GM18873 (cell line): Measurements from ENCODE around the gene GPC5.
"Not testable (repeated sequence)": the region's sequence is repeated elsewhere in the genome, so short reads cannot be mapped to it uniquely, and the experiment has no call there.

ENCODE experiments used
- ATAC-seq: cut with Tn5 transposase; IDR thresholded peaks from one replicate; pipeline ENCODE4 v1.9.1; 2021; ENCODE audit warnings: mild to moderate bottlenecking, moderate library complexity, moderate number of reproducible peaks; ENCODE audit not compliant: unreplicated experiment, low FRiP score

The GPC5 gene

DNA sequence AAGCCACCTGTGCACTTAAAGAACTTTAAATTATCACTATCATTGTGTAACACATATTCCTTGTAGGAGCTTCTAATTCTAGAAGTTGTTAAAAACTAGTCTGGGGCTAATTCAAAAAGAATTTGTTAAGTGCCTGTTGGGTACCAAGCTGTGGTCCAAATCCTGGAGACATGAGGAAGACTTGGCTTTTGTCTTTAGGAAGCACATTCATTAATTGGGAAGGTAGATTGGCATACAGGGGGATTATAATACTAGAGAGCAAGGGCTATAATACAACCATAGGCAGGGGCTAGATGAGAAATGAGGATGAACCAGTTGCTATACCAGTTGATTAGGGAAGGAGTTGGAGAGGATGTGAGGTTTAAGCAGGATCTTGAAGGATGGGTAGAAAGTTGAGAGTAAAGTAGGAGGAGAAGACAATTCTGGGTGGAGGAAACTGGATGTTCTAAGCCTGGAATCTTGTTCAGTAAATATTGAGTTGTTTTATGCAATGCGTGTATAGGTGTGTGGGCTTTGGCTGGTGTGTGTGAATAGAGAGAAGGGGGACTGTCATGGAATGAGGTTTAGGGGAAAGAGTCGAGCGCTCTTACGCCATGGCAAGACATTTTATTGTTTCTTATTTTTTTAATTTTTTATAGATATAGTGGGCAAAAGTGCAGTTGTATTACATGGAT is 350.1 kb downstream of the GPC5 start:
- ATAC-seq = no peak

DNA sequence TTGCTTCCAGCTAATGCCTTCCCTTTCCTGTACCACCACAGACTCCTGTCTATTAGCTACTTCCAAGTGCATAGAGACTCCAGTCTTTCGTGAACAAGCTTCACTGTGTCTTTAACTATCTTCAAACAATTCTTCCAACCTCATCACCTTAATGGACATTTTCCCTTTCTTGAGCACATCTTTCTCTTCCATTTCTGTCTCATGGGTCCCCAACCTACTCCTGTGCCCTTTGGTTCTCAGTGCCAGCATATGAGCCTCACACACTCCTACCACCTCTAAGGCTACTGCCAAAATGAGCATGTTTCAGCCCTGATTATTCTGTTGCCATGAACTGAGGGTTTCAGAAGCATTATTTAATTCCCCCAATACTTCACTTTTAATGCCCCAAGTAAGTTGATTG is 360.3 kb downstream of the GPC5 start:
- ATAC-seq = no peak

DNA sequence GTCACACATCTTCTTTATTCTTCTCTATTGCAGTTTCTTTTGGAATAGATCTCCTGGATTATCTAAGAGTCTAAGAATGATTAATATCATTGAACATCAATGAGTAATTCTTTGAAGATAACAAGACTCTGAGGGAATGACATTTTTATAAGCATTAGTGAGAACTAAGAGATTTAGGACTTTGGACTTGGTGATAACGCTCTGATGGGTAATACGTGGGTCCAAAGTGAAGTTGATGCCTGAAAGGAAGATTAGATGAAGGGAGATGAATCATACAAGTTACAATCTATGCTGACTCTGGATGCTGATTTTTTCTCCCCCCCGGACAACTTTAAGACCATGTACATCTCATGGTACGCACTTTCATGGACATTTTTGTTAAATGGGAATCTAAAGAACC is 364.5 kb downstream of the GPC5 start:
- ATAC-seq = no peak

DNA sequence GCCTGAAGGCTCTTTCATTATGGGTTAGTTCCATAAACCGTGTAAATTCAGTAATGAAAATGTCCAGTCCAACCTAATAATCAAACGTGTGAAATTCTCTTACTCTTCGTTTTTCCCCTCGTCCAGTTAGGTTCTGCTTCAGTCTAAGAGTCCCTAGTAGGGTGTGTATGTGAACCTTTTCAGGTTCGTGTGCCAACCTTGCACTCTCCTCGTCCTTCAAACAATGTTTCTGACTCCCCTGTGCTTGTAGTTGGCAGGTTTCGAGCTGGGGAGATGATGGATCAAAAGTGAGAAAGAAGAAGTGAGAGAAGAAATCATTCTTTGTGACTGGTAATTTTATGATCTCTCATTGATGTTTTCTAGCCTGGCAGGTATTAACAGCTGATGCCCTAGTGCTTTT is 366.1 kb downstream of the GPC5 start:
- ATAC-seq = no peak

DNA sequence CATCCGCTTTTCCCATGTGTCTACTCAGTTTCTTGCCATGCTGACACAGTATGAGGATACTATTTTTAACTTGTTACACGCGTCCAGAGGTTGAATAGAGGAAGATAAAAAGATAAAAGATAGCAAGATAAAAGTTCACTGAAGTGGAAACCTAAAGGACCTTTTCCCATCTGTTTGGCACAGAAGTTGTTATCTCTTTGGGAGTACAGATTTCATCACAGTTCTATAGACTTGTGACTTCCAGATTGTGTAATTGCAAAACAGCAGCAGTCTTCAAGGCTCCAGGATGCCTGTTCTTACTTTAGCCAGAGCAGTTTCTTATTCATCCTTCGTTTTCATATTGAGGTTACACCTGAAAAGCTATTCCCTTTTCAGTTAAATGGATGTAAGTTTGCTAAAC is 369.2 kb downstream of the GPC5 start:
- ATAC-seq = no peak

DNA sequence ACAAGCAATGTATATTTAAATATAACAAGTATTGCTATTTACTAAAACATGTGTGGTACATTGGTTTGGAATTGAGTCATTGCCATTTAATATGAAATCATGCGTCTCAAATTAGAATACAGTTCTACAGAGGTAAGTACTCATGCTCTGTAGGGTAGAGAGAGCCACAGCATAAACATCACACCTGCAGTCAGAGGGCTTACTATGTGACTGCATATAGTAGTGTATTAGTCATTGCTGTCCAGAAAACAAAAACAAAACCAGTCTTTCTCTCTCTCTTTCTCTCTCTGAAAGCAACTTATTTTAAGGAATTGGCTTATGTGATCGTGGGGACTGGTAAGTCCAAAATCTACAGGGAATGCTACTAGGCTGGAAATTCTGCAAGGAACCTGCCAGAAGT is 370.3 kb downstream of the GPC5 start:
- ATAC-seq = no peak

DNA sequence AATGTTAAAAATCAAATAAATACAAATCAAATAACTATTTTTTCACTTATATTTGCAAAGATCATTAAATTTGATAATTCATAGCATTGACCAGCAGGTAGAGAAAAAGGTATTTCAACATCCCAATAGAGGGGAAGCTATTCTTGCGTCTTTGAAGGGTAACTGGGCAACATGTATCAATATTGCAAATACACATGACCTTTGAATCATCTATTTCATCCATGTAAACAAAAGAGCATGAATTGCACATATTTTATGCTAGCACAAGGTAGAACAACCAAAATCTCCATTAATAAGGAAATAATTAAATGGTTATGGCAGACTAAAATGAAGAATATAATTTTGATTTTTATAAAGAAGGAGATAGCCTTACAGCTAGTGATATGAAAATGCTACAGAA is 372.8 kb downstream of the GPC5 start:
- no peak for ATAC-seq

DNA sequence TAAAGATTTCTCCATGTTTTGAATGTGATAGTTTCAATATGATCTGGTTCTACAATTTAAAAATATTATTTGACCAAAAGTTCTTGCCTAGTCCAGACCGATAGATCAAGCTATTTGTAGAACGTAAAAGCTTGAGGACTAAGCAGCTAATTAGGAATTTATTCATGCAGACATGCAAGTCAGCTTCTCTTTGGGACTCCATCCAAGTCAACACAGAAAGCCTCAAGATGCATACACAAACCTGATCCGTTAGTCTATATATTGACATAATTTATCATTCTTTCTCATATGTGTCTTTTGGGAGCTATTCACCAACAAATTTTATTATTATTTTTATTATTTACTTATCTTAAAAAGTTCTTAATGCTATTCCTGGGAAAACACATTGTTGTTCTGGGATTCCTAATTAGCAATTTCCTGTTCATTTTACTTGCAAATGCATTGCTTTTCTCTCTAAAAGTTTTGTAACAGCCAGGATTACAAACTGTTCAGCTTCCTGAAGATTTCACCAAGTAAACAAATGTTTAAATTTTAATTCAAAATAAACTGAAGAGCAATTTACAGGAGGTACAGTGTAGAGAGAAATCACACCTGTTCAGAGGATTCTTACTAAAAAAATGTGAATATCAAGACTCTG is 375.3 kb downstream of the GPC5 start:
- no peak for ATAC-seq

DNA sequence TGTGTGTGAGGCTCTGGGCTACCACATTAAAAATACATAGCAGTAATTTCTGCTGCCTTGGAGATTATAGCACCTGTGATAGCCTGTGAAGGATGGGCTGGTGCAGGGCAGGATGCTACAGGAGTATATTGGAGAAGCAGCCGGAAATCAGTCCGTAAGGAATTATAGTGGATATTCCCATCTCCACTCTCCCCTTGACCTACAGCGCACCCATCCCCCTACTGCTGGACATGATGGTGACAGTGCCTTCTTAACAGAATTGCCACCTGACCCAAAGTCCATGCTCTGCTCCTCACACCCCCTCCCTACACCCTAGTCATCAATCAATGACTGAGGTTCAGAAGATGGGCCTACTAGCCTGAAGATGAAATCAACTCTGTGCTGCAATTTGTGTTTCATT is 376.0 kb downstream of the GPC5 start:
- ATAC-seq = no peak

DNA sequence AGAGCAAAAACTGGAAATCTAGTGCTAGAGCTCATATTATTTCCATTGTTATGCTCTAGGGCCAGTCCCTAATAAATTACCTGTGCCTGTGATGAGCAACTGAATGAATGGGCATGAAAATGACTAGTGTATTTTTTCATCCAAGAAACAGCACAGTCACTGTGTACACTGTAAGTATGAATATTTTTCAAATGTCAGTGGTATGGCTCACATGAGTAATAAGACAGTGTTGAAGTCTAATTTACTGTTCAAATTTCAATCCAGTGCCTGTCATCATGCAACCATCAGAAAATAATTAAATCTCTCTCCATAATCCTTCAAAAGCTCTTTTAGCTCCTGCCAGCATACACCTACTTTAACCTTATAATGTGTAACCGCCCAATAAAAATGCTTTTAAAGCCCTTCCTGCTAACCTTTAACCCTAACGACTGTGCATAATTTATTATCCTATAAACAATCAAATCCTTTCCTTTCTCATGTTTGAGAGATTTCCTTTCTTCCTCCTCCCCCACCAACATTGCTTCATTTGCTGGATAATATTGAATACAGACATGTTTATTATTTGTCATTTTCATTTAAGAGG is 378.3 kb downstream of the GPC5 start:
- ATAC-seq = no peak

DNA sequence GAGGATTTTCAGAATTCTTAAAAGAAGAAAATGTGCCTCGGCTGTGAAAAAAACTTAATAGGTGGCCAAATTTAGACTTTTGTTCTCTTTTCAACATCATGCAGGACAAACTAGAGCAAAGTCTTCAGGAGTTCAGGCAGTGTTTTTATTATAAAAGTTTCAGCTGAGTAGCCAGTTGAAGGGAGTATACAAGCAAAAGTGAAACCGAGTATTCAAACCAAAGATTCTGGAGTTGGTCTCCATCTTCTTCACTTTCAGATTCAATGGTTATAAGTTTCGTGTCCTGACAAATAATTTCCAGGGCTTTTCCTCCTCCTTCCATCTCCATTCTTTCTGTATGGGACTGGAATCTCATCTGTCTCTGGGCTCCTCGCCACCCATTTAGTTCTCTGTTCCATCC is 379.7 kb downstream of the GPC5 start:
- ATAC-seq = no peak

DNA sequence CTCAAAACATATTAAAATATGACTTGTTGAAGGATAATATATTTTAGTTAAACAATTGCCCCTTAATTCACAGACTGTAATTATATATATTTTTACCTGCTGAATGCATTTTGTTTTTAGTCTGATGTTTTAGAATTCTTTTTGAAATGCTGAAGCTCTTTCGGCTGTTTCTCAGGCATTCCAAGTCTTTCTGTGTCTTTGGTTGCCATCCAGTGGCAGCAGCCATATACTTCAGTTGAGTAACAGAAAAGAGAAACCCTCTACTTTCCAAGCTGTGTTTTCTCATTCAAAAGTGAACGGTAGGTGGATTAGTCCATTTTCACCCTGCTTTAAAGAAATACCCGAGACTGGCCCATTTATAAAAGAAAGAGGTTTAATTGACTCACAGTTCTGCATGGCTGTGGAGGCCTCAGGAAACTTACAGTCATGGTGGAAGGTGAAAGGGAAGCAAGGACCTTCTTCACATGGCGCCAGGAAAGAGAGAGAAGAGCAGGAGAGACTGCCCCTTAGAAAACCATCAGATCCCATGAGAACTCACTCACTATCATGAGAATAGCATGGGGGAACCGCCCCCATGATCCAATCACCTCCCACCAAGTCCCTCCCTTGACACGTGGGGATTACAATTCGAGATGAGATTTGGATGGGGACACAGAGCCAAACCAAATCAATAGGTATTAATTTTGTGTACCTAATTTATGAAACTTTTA is 383.7 kb downstream of the GPC5 start:
- not testable (repeated sequence) for ATAC-seq

DNA sequence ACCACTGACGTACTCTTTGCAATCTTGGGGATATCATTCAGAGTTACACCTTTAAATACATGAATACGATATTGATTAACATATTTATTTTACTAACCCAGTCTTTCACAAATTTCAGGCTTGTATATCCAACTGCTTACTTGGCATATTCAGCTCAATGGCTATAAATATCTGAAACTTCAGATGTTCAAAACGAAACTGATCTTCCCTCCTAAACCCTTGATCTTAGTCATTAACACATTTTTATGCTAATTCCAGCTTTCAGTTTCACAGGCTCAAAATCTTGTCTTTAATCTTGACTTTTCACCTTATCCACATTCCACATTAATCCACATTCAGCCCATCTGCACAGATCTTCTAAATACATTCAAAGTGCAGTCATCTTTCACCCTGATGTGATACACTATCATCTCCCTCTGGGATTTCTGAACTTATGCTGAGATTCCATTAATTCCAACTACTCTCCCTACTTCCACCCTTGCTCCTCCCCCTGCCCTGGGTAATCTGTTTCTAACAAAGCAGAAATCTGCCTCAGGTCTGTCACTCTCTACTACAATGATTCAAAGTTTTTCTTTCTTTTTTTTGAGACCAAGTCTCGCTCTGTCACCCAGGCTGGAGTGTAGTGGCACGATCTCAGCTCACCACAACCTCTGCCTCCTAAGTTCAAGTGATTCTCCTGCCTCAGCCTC is 387.2 kb downstream of the GPC5 start:
- no peak for ATAC-seq

DNA sequence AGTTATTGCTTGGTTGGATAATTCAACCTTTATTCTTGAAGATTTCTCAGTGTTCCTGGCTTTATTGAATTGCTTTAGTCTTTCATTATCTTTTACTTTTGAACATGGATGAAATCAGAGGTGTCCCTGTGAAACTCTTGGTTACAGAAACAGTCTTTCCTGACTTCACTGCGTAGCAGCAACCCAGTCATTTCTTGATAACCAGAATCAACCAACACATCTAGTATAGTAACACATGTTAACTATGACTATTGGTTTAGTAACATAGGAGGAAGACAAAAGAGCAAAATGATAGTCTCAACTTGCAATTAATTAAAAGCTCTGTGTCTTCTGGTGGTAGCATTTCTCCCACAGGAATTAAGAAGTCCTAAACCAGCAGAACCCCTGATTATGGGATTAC is 393.6 kb downstream of the GPC5 start:
- no peak for ATAC-seq

DNA sequence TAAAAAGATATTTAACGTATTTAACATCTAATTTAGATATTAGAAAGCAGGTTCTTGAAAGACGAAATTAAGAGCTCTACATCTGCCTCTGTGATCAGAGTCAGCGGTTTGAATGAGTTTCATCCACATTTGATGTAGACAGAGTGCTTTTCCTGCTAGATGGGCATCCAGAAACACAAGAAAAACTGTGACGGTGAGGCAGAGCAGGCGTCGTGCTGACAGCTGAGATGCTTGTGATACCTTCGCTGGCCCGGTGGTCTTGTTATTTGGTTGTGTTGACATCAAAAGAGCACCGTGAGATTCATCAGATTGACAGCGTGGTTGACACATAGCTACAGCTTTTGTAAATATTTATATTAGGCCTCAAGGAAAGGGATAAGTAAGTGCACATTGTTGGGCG is 399.1 kb downstream of the GPC5 start:
- no peak for ATAC-seq

DNA sequence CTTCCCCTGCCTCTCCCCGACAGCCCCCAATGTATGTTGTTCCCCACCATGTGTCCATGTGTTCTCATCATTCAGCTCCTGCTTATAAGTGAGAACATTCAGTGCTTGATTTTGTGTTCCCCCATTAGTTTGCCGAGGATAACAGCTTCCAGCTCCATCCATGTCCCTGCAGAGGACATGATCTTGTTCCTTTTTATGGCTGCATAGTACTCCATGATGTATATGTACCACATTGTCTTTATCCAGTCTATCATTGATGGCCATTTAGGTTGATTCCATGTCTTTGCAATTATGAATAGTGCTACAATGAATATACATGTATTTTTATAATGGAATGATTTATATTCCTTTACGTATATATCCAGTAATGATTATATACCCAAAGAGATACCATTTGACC is 399.9 kb downstream of the GPC5 start:
- not testable (repeated sequence) for ATAC-seq

DNA sequence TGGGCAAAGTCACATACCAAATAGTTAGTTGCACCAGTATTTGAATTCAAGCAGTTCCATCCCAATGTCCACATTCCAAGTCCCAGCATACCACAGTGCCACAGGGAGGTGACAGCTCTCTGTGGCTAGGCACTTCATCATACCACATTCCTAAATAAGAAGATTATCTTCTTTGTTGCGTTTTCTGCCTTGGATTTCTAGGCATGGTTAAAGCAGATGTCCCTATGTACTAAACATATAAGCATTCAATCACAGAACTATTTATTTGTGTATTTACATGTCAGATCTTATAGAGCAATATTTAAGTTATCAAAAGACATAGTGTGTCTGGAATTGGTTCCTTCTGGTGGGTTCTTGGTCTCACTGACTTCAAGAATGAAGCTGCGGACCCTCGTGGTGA is 403.4 kb downstream of the GPC5 start:
- ATAC-seq = not testable (repeated sequence)

DNA sequence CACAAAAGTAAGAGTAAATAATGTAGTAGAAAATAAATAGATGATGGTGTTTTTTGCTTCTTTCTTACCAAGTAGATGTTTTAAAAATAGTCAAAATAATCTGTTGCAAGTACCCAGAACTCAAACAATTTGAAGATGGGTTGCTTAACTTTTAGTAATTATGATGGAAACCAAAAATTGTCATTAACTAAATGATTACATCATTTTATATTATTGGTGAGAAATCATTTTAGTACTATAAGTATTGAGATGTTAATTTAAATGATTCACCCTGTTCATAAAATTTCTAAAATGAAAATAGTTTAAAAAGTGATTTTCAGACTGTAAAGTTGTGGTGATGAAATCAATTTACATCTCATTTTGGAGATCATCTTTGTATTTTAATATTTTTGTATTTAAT is 404.5 kb downstream of the GPC5 start:
- ATAC-seq = no peak

DNA sequence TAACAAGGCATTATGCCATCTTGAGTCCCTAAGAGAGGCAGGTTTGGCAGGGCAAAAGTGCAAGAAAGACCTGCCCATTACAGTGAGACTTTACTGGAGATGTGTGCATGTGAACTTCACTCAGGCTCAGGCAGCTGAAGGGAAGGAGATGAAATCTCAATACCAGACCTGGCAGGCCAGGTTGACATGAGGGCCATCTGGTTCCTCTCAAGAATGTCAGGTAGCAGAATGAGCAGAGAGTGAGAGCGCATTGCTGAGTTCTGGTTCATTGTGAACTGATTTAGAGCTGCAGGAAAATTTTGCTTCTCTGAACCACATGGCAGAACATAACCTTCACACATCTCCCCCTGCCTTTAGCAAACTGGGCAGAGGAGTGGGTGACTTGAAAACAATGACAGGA is 406.3 kb downstream of the GPC5 start:
- ATAC-seq = no peak

DNA sequence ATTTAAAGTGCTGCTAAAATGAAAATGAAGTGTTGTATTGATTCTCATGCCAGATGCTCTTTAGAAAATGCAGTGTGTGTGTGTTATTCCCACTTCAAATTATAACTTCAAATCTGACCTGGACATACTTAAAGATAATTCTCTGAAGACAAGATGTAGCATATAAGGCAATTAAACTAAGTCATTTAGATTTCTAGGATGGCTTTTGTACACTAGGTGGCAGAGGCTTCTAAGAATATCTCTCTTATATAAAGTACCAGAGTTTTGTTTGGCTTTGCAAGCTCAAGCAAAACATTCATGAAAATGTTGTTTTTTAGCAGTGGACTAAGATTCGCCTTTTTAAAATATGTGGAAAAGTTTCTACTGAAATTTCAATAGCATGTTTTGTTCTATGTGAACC is 407.2 kb downstream of the GPC5 start:
- ATAC-seq = no peak

DNA sequence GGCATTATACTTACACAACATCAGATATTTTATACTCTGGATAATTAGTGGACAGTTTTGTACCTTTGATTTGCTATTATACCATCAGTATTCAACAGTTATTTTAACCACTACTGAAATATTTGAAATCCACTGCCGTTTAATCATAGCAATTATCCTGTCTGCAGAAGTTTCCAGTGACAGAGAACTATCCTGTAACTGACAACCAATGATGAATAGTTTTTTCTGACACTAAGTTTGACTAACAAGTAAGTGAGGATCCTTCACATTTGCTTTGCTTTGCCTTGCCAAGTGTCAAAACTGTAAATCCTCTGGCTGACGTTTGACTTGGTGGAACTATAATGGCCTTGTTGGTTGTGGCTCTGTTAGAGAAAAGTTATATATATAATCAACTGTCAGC is 410.7 kb downstream of the GPC5 start:
- ATAC-seq = no peak
